ENCODE measurements around the gene ELAPOR2.
"Not testable (repeated sequence)": the region's sequence is repeated elsewhere in the genome, so short reads cannot be mapped to it uniquely, and the experiment has no call there.

ELAPOR2 gene

GRCh38 chr7:87046456-87046855, 13.0 kb downstream of the ELAPOR2 start:
- no peak for DNase-seq (ENCODE audit: low read depth)

GRCh38 chr7:87044713-87045112, 14.7 kb downstream of the ELAPOR2 start:
- DNase-seq (ENCODE audit: low read depth) = not testable (repeated sequence)

GRCh38 chr7:87041586-87041985, 17.9 kb downstream of the ELAPOR2 start:
- DNase-seq (ENCODE audit: low read depth) = not testable (repeated sequence)

GRCh38 chr7:87039691-87040299, 19.7 kb downstream of the ELAPOR2 start:
- not testable (repeated sequence) for DNase-seq (ENCODE audit: low read depth)

GRCh38 chr7:87038993-87039690, 20.3 kb downstream of the ELAPOR2 start:
- no peak for DNase-seq (ENCODE audit: low read depth)

GRCh38 chr7:87036985-87037384, 22.5 kb downstream of the ELAPOR2 start:
- DNase-seq (ENCODE audit: low read depth) = no peak

GRCh38 chr7:87032604-87033339, 26.7 kb downstream of the ELAPOR2 start:
- no peak for DNase-seq (ENCODE audit: low read depth)

GRCh38 chr7:87029078-87029477, 30.4 kb downstream of the ELAPOR2 start:
- DNase-seq (ENCODE audit: low read depth) = no peak

GRCh38 chr7:87028636-87029035, 30.8 kb downstream of the ELAPOR2 start:
- no peak for DNase-seq (ENCODE audit: low read depth)

- DNase-seq (ENCODE audit: low read depth) = no peak
These were observed 31.6 kb downstream of the ELAPOR2 start for GRCh38 chr7:87027900-87028299.

GRCh38 chr7:87021285-87021684, 38.2 kb downstream of the ELAPOR2 start:
- DNase-seq (ENCODE audit: low read depth) = no peak

- DNase-seq (ENCODE audit: low read depth) = no peak
These were observed 42.8 kb downstream of the ELAPOR2 start for GRCh38 chr7:87016606-87017005.

GRCh38 chr7:87013840-87014190, 45.6 kb downstream of the ELAPOR2 start:
- DNase-seq (ENCODE audit: low read depth) = no peak

- no peak for DNase-seq (ENCODE audit: low read depth)
These were observed 46.2 kb downstream of the ELAPOR2 start for GRCh38 chr7:87013136-87013839.

All from stimulated activated CD8-positive, alpha-beta memory T cell treated with anti-CD3 and anti-CD28 coated beads, Interleukin-12 subunit alpha, Interleukin-12 subunit beta, amount 100 ng/mL, for 1 hour (primary cell).